Cardiac fibroblast (primary cell): ENCODE measurements around the gene SOX15.

ENCODE experiments used
- DNase-seq, 2 donors: peaks; one replicate each; pipeline versions ENCODE4 v3.0.0 to v3.0.0-alpha.2; 2010; ENCODE audit warnings: low read depth in 2 of 2
- H3K4me3 ChIP-seq, 2 donors: replicated peaks in 1 of 2; 1 replicate in 1 of 2; 2 replicates in 1 of 2; pipeline ENCODE4 v1.5.1; 2011; ENCODE audit warnings: low read depth in 2 of 2, low read length in 2 of 2, mild to moderate bottlenecking in 2 of 2, moderate library complexity in 1 of 2
- TF ChIP-seq, protein P1 (sequence below): IDR thresholded peaks from one replicate; pipeline ENCODE4 v1.5.1; 2011; ENCODE audit warnings: low read depth, mild to moderate bottlenecking, low read length, inconsistent platforms

SOX15 gene

DNA sequence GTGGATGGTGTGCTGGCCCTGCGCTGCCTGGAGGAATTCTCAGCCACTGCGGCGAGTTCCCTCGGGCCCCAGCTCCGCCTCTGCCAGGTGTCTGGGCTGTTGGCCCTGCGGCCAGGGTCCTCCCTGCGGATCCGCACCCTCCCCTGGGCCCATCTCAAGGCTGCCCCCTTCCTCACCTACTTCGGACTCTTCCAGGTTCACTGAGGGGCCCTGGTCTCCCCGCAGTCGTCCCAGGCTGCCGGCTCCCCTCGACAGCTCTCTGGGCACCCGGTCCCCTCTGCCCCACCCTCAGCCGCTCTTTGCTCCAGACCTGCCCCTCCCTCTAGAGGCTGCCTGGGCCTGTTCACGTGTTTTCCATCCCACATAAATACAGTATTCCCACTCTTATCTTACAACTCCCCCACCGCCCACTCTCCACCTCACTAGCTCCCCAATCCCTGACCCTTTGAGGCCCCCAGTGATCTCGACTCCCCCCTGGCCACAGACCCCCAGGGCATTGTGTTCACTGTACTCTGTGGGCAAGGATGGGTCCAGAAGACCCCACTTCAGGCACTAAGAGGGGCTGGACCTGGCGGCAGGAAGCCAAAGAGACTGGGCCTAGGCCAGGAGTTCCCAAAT is 32.6 kb downstream of the SOX15 start:
- no peak overlapping the region for H3K4me3 ChIP-seq
- no peak for DNase-seq
- TF ChIP-seq, protein P1, sequence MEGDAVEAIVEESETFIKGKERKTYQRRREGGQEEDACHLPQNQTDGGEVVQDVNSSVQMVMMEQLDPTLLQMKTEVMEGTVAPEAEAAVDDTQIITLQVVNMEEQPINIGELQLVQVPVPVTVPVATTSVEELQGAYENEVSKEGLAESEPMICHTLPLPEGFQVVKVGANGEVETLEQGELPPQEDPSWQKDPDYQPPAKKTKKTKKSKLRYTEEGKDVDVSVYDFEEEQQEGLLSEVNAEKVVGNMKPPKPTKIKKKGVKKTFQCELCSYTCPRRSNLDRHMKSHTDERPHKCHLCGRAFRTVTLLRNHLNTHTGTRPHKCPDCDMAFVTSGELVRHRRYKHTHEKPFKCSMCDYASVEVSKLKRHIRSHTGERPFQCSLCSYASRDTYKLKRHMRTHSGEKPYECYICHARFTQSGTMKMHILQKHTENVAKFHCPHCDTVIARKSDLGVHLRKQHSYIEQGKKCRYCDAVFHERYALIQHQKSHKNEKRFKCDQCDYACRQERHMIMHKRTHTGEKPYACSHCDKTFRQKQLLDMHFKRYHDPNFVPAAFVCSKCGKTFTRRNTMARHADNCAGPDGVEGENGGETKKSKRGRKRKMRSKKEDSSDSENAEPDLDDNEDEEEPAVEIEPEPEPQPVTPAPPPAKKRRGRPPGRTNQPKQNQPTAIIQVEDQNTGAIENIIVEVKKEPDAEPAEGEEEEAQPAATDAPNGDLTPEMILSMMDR = no peak

DNA sequence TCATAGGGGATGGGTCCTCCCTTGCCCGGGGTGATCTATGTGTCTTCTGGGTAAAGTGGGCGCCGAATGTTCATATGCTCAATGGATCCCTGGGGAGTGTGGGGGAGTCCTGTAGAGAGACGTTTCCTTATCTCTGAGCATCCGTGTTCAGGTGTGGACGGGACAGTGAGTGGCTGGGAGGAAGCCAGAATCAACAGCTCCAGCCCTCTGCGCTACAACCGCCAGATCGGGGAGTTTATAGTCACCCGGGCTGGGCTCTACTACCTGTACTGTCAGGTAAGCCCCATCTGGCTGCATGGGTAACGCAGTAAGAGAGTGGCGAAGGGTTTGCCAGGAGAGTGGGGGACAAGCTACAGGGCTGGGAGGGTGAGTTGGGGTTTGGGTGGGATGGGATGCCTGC is 33.3 kb downstream of the SOX15 start:
- no peak overlapping the region for H3K4me3 ChIP-seq
- TF ChIP-seq, protein P1 = no peak

DNA sequence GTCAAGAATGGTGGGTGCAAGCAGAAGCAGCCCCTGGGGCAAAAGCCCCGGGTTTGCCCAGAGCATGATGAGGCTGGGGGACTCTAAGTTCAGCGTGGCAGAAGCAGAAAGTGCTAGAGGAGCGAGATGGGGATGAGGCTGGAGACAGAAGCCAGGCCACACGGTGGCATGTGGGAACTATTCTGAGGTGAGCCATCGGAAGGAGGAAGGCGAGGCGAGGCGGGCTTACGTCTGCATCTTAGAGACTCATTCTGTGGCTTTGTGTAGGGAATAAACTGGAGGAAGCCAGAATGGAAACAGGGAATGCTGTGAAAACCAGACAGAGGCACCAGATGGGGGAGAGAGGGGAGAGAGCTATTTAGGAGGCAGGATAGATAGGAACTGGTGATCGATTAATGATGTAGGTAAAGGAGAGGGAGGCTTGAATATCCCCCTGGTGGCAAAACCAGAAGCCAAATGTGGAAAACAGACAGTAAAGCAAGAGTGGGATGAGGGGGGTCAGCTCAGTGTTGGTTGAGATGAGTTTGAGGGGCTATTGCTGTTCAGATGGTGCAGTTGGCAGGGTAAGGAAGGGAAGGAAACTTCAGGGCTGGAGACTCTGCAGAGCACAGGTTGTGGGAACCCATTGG is 34.5 kb downstream of the SOX15 start:
- no peak overlapping the region for H3K4me3 ChIP-seq
- DNase-seq = no peak
- TF ChIP-seq, protein P1 = peak; percentile 5

More for the DNA sequence above, 33.3 kb downstream of the SOX15 start:
- no peak for DNase-seq

DNA sequence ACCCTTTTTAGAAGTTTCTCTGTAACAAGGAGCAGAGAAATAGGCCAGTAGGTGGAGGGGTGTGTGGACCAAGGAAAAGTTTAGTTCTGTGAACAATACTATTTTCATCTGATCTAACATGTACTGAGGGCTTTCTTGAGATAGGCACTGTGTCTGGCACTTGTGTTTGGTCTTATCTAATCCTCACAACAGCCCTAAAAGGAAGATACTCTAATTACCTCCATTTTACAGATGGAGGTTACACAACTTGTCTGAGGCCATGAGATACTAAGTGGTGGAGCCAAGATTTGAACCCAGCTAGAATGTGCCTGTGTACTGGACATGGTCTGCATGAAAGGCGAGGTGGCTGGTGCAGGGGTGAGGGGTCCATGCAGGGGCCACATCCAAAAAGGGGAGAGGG is 36.5 kb downstream of the SOX15 start:
- no peak overlapping the region for H3K4me3 ChIP-seq
- TF ChIP-seq, protein P1 = no peak
- no peak for DNase-seq

DNA sequence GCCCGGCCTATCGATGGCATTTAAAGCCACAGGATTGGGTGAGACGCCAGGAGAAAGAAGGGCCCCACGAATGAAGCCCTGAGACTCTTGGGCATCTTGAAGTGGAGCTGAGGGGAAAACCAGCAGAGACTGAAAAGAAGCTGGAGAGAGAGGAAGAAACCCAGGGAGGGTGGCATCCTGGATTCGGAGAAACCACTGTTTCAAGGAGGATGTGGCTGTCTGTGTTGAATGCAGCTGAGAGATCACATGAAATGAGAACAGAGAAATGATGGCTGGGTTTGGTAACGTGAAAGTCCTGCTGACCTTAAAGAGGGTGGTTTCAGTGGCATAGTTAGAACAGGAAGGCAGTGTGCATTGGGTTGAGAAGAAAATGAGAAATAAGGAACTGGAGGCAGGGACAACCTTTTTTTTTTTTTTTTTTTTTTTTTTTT is 37.3 kb downstream of the SOX15 start:
- TF ChIP-seq, protein P1 = no peak
- DNase-seq = no peak
- no peak overlapping the region for H3K4me3 ChIP-seq

DNA sequence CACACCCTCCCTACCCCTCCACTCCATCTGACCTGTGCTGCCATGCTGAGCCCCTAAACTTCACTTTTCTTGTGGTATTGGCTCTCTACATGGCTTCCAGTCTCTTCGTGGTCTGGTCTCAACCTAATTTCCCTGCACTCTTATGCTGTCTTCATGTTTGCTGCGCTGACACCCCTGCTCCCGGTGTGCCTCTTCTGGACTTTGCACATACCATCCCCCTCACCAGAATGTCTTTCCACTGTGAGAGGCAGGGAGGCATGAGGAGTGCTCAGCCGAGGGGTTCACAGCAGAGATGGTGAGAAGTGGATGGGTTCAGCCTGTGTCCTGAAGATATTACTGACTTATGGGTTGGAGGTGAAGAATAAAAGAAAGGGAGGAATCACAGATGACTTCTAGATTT is 38.5 kb downstream of the SOX15 start:
- no peak overlapping the region for H3K4me3 ChIP-seq
- no peak for DNase-seq
- TF ChIP-seq, protein P1 = no peak
